ENCODE measurements around the gene MET.
A peak's percentile ranks its signal among the peaks of the same experiment; 100 is the strongest.

The MET gene

GRCh38 chr7:116665332-116665996 lies 6.5 kb upstream of the MET start:
- DNase-seq: no peak

DNA sequence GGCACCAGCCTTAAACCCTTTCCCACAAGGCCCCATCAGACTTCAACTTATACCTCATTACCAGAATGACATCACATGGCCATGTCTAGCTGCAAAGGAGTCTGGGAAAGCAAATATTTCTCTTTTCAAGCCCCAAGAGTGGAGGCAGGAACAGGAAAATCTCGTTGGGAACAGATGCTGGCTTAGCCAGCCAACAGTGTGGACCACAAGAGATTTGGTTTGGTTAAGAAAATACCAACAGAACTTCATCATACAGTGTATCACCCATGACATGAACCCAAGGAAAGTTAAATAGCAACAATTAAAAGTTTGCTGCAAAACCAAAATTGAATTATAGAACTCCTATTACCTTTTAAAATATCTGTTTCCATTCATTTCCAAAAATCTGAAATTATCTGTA lies 2.2 kb upstream of the MET start:
- DNase-seq: no peak

DNA sequence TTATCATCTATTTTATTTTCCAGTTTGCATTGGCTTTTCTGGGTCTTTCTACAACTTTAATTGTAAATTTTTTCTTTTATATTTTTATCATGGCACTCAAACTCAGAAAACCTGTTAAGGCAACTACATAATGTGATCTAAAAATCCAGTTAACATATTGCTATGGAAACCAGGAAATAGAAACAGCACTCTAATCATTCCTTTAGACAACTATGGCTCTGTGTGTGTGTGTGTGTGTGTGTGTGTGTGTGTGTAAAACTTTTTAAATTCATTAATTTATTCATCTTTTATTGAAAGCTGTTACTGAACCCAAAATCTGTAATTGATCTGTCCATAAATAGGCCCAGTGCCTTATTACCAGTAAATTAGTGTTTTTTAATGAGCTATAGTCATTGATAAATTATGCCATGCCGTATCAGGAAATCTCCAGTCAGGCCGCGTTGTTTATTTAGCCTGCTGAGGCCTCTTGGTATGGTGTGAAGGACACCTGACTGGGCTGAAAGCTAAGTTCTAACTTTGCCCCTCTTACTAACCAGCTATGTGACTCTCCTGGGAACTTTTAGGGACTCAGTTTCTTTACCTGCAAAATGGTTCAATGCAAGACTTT lies 1.5 kb upstream of the MET start:
- DNase-seq: no peak

DNA sequence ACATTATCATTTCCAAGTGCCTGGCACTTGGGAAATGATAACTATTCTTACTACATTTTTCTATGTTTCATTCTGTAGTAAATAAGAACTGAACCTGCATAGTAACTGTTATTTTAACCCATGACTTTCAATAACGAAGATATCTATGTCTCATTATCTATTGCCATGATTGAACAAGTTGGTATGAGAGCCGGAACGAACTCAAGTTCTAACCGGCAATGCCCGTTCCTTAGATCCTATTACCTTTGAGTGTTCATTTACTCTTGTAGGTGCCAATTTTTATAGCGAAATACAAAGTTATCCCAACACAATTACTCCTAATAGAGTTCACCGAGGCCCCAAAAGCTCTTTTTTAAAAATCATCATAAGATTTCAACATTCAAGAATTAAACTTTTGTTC lies 885 bp upstream of the MET start:
- DNase-seq: no peak

DNA sequence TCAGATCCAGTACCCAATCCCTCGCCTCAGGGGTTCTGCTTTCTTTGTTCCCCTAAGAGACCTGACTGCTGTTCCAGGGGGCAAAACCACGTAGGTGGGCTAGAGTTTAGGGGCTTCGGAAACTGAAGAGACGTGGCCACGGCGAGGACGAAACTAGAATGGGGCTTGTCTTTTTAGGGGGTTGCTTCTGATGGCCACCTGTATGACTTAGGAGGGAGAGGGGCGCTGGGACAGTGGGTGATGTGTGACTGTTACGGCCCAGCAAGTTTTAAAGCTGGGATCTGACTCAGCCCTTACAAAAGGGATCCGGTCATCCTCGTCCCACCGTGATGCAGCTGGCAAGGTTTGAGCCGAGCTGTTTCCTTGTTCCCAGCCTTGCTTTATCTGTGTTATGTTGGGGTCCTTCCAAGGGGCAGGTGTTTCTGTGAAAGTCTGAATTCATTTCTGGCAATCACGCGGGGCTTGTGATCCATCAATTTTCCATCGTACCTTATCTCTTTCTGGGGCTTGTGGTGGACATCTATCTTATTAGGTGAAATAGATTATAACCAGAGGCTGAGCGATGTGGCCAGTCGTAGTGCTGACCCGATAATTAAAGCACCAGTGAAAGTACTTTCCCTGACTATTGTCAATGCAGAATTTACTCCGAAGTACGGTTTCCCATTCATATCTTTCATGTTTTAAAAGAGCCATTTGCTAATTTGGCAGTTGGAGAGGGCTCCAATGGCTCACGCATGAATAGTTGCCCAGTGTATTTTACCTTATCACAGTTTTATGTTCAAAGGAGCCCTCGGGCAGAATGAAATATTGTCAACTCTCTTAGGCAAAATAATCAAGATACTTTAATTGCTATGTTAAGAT lies 830 bp downstream of the MET start:
- no peak for DNase-seq

GRCh38 chr7:116673457-116673865 lies 1.5 kb downstream of the MET start:
- no peak for DNase-seq

DNA sequence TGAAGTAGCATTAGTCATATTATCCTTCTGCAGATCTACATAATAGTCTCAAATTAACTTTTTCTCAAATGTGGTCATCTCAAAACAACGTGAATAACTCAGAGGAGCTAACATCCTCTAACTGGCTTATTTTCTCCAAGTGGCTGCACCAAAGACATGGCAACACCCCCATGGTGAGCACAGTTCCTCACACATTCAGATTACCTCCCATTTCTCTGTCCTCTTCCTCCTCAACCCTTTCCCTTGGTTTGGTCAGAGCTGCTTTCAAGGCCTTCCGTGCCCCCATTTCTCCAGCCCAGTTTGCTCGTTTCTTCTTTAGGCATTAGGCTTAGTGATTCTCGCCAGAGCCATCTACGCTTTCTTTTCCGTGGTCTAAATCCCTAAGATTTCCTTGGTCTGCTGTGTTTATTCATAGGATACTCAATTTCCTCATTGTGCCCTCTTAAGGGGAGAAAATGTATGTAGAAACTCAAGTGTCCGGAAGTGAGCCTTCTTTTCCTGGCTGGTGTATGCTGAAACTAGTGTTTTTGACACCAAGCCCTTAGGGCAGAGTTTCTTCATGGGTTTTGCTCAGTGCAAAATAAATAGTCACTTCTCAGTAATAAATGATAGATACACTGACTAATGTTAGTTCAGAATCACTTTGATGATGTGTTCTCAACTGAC lies 2.6 kb downstream of the MET start:
- DNase-seq: no peak

- DNase-seq: no peak
Measured at GRCh38 chr7:116675812-116676355, 3.9 kb downstream of the MET start.

DNA sequence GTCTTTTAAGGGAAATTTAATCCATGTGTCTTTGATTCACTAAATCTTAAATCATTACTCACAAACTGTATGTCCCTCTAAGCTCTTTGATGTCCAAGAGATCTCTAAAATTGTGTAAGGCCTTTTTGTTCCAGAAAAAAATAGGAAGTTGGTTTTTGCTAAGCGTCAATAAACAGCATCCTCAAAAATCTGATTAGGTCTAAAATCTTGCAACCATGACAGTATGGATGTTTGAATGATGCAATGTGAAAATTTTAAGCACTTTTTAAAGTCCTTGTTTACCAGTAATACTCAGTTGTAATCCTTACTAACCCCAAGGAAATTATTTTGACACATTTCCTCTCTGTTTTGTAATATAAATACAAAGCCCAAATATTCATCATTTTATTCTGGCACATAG lies 6.8 kb downstream of the MET start:
- DNase-seq: no peak

DNA sequence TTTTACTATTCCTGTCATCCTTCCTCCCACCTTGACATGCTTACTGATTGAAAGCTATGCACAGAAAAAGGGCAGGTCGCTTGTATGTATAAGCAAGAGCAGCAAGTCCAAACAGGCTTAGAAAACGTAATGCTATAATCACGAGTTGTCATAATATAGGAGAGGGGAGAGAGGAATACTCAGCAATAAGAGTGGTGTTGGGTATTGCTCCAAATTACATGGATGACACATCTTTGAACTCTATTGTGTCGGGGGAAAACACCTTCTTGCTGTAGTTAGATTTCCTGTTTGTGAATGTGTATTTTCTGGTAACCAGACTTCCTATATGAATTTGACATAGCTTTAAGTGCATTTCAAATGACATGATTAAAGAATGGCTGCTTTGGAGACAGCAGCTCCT lies 7.5 kb downstream of the MET start:
- DNase-seq: no peak

GRCh38 chr7:116683786-116684185 lies 11.8 kb downstream of the MET start:
- DNase-seq: peak; percentile 15 to 38

- no peak for DNase-seq
Measured at GRCh38 chr7:116686033-116686432, 14.0 kb downstream of the MET start.

GRCh38 chr7:116686812-116687419 lies 14.9 kb downstream of the MET start:
- DNase-seq: no peak

DNA sequence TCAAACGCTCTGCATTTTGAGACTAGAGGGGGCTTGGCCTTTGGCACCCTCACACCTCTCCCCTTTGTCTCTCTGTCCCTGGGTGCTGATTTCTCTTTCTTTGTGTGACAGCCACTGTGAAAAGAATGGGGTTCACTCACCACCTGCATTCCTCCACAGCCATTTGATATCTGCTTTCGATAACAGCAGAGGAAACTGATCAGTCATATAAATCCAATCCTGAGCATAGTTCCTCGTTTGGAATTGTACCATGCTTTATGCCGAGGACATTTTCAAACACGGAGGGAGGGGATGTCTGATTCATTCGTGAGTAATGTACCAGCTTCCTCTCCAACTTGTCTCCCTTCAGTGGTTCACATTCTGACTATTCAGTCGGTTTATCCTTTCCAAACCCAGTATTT lies 15.8 kb downstream of the MET start:
- no peak for DNase-seq

- DNase-seq: peak; percentile 9 to 21
Measured at GRCh38 chr7:116689790-116690259, 17.8 kb downstream of the MET start.

DNA sequence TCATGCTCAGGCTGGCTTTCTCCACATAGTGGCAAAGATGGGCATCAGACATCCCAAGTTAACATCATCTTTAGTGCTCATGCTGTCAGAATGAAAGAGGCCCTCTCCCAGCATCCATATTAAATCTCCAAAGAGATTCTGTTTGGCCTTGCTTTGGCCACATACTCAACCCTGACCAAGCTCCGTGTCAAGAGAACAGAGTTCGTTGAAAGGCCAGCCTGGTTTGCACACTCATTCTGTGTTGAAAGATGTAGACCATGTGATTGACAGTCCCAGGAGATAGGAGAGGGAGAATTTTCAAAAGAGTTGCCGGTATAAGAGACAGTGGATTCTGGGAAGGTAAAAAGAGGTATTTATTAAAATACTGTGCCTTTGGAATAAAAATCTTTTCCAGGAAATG lies 19.7 kb downstream of the MET start:
- DNase-seq: no peak

GRCh38 chr7:116692401-116693308 lies 20.7 kb downstream of the MET start:
- no peak for DNase-seq

- DNase-seq: no peak
Measured at GRCh38 chr7:116696707-116697106, 24.7 kb downstream of the MET start.

GRCh38 chr7:116697152-116697551 lies 25.2 kb downstream of the MET start:
- no peak for DNase-seq

DNA sequence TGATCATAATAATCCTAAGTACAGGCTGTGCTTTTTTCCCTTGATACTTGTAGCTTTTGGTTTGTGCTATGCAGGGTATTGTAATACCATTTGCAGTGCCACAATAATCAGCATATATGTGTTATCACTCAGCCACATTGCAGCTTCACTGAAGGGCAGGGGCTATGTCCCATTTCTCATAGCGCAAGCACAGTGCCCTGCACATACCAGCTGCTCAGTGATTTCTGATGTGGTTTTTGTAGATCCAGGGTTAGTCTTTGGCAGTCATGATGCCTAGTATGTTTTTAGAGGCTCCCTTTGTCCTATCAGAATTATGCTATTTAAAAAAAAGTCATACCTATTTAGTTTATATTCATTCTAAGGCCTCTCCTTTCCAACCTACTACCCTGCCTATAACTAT lies 25.8 kb downstream of the MET start:
- no peak for DNase-seq

- DNase-seq: no peak
Measured at GRCh38 chr7:116698396-116698795, 26.4 kb downstream of the MET start.

Measured in Kasumi-1 (cell line).